Measurements from ENCODE around the gene ZFYVE27. TPM values are rescaled to one million over a fixed set of nuclear protein-coding genes. Genes with fewer than 3 reads are reported as not detected.

Gene ZFYVE27
- total RNA-seq, 1 experiment from 2014 or later = 26.0 TPM

- TF ChIP-seq ZSCAN18 (CRISPR knock-in tag; IDR thresholded peaks at IDR 0.05) (no peak), RELA (CRISPR knock-in tag; IDR thresholded peaks at IDR 0.05; ENCODE audit: borderline replicate concordance) (no peak), TEAD4 (CRISPR knock-in tag; IDR thresholded peaks at IDR 0.05) (no peak), ZNF281 (CRISPR knock-in tag; IDR thresholded peaks at IDR 0.05) (no peak), ZNF232 (CRISPR knock-in tag; IDR thresholded peaks at IDR 0.05) (no peak), E2F1 (CRISPR knock-in tag; IDR thresholded peaks at IDR 0.05) (no peak), TP53 (CRISPR knock-in tag; IDR thresholded peaks at IDR 0.05) (no peak), ZNF317 (CRISPR knock-in tag; IDR thresholded peaks at IDR 0.05; ENCODE audit: borderline replicate concordance, low read depth) (no peak)
Measured at GRCh38 chr10:97765201-97765600, 28.3 kb downstream of the ZFYVE27 start (continued).

- POLR2A ChIA-PET = no interaction called here
- DNase-seq (ENCODE audit: low spot score) (no peak), ATAC-seq (no peak)
- peaks cover 37% of the 10 kb centered on the region for H3K27me3 Mint-ChIP-seq (ENCODE audit: low read depth)
- no peak overlapping the region for H3K27ac Mint-ChIP-seq
- peaks cover 21% of the 10 kb centered on the region for H3K4me1 Mint-ChIP-seq
- no peaks in the 10 kb centered on the region for H3K9me3 Mint-ChIP-seq
- no peak overlapping the region for H3K4me3 Mint-ChIP-seq
- peaks cover 6% of the 10 kb centered on the region for H3K36me3 Mint-ChIP-seq
- CTCF ChIA-PET = interaction anchor here (1.0 to 1.8 kb wide), 4 partner anchors 57 to 279 kb away, joined by 3 to 5 read pairs (median 3); no protein-coding TSS in a partner anchor
- TF ChIP-seq MXD4 (CRISPR knock-in tag; IDR thresholded peaks at IDR 0.05; ENCODE audit: borderline replicate concordance) (no peak), USF1 (CRISPR knock-in tag; IDR thresholded peaks at IDR 0.05) (no peak), SMAD4 (CRISPR knock-in tag; IDR thresholded peaks at IDR 0.05) (no peak), IRF2 (CRISPR knock-in tag; IDR thresholded peaks at IDR 0.05; ENCODE audit: borderline replicate concordance, low read depth) (no peak), NR3C1 (CRISPR knock-in tag; conservative IDR thresholded peaks at IDR 0.05; ENCODE audit: low read depth) (no peak), EMX1 (CRISPR knock-in tag; IDR thresholded peaks at IDR 0.05) (no peak), NFE2L1 (CRISPR knock-in tag; IDR thresholded peaks at IDR 0.05) (no peak), ZSCAN18 (CRISPR knock-in tag; IDR thresholded peaks at IDR 0.05) (no peak), ZNF512 (CRISPR knock-in tag; IDR thresholded peaks at IDR 0.05; ENCODE audit: borderline replicate concordance) (no peak), MLX (CRISPR knock-in tag; IDR thresholded peaks at IDR 0.05) (no peak), ATF6 (CRISPR knock-in tag; IDR thresholded peaks at IDR 0.05) (no peak), ZNF425 (CRISPR knock-in tag; conservative IDR thresholded peaks at IDR 0.05) (no peak)
Measured at GRCh38 chr10:97766106-97766810, 29.3 kb downstream of the ZFYVE27 start.

All from WTC11 (cell line).